Measurements from ENCODE around the gene CST7.

CST7 gene

GRCh38 chr20:24950836-24951525 lies 1.9 kb downstream of the CST7 start:
- no peak for DNase-seq (ENCODE audit: low read depth in 3 of 3)

DNA sequence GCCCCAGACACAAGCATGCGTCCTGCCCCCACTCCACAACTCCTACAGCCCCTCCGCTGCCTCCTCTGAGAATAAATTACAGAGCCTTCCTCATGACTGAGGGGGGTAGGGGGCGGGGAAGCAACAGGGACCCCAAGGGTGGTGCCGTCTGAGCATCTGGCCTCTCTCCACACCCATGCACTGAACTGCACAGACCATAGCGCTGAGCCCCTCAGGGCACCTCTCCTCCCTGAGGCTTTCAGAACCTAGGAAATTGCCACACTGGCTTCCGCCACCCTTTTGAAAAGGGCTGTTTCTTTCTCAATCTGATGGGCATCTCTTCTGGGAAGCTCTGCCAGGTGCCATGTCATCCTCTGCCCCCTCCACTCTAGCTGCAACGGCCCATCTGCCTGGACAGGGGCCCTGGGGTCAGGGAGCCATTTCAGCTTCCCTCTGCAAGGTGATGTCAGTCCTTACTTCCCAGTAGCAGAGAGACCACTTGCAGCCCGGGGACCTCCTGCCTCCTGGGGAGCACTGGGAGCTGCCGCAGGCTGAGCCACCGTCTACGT lies 2.5 kb downstream of the CST7 start:
- DNase-seq (ENCODE audit: low read depth in 3 of 3) = no peak

DNA sequence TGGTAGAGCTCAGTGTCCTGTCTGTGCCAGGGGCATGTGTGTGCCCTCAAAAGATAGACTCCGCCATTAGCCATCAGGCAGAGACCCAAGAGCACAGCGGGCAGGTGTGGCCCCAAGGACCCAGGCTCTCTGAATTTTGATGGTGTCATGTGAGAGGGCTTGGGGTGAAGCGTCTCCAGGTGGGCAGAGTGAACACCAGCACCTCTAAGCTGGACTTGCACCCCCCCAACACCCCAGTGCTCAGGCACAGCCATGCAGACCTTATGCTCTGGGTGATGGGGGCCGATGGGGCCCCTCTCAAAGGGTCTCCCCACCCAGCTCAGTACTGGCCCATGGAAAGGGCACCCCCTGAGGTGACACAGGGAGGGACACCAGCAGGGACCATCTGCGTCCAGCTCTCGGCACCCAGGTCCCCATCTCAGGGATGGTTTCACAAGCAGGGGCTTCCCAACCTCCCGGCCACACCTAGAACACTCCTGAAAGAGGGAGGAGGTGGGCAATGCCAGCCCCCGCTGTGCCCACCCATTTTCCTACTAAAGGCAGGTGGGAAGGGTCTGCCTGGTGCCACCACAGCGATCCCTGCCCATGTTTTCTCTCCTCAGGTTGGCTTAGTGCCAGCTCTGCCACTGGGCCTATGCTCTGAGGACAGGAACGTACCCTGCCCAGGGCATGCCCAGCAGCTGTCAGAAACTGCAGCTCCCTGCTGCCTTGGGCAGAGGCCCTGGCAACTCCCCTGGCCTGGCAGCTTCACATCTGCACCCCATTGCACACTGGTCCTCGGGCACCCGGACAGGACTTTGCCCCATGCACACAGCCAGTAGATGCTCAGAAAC lies 3.5 kb downstream of the CST7 start:
- DNase-seq (ENCODE audit: low read depth in 3 of 3) = no peak

GRCh38 chr20:24953209-24953575 lies 4.1 kb downstream of the CST7 start:
- no peak for DNase-seq (ENCODE audit: low read depth in 3 of 3)

DNA sequence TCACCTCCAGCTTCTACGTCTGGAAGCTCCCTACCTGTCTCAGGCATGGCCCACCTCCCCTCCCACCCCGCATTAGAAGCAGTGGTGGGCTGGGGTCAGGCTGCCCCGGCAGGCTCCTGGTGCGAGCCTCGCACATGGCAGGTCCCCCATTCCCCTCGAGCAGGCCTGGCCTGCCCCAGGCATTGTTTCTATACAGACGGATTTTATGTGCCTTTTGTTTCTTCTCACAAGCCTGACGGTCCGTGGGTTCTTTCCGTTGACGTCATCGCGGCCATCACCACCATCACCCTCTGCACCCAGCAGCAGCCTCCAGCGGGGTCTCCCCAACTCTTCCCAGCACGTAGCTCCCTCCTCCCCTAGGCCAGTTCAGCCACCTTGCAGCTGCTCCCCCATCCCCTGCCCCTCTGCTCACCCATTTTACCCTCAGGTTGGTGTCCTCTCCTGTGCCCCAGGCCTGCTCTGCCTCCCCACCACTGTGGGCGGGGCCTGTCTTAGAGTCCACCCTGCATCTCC lies 4.6 kb downstream of the CST7 start:
- no peak for DNase-seq (ENCODE audit: low read depth in 3 of 3)

DNA sequence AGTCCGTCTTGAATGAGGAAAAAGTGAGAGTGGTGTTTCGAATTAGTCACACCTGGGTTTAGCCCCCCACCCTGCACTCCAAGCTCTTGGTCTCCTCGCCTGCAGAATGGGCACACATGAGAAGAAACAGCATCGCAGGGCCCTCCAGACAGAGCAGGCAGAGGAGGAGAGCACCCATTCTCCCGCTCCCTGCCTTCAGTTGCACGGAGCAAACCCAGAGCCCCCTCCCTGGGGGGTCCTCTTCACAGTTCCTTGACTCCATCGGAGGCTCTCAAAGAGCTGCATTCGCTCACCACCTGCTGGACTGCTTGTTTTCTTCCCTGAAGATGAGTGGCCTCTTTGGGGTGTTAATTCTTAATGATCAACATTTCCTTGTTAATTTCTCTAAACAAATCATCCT lies 5.1 kb downstream of the CST7 start:
- DNase-seq (ENCODE audit: low read depth in 3 of 3) = no peak

DNA sequence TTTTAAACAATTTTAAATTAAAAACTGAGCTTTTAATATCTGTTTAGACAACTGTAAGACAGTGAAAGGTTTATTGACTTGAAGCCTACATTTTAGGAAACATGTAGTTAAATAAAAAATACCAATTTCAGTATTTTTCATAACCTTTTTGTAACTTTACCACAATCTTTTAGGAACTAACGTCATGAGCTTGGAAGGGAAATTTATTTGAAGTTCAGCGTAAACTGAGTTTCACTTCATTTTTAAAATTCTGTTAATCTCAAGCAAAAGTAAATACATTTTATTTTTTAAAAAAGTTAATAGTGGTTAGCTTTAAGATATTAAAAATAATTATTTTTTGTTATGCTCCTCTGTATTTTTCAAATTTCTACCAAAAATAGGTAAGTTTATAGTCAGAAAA lies 5.5 kb downstream of the CST7 start:
- no peak for DNase-seq (ENCODE audit: low read depth in 3 of 3)

DNA sequence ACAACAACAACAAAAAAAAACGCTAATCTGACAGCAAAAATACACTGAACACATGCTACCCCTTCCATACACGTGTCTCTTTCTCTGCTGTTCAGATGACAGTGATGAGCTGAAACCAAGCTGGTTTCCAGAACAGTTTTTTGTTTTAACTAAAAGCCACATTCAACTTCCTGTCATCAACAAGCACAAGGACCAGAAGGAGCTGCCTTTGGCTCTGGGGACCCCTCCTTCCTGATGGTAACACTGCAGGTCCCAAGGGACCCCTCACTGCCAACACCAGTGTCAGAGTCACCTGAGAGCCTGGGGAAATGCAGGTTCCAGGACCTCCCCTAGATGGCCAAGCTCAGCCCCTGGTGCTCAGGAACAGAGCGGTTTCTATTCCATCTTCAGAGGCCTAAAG lies 6.0 kb downstream of the CST7 start:
- no peak for DNase-seq (ENCODE audit: low read depth in 3 of 3)

- DNase-seq (ENCODE audit: low read depth in 3 of 3) = no peak
Observed at GRCh38 chr20:24956001-24956841, 7.2 kb downstream of the CST7 start.

GRCh38 chr20:24957326-24958016 lies 8.4 kb downstream of the CST7 start:
- no peak for DNase-seq (ENCODE audit: low read depth in 3 of 3)

- no peak for DNase-seq (ENCODE audit: low read depth in 3 of 3)
Observed at GRCh38 chr20:24958506-24959385, 9.7 kb downstream of the CST7 start.

DNA sequence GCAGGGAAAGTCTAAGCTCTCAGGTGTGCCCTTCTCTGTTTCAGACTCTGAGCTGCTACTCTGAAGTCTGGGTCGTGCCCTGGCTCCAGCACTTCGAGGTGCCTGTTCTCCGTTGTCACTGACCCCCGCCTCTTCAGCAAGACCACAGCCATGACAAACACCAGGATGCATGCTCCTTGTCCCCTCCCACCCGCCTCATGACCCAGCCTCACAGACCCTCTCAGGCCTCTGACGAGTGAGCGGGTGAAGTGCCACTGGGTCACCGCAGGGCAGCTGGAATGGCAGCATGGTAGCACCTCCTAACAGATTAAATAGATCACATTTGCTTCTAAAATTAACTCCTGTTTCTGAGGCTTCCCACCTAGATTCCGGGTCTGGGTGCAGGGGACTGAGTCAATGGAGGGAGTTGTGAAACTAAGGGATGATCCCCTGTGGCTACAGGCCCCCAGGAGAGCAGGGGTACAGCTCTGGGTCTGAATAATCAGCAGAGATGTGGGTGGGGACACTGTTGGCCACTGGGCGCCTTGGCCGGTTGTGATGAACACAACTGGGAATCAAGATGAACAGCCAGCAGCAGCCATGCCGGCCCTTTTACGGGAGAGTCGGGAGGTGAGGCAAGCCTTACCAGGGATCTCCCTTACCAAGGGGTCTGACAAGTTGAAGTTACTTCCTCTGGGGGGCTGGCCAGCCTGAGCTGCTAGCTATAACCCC lies 10.7 kb downstream of the CST7 start:
- DNase-seq (ENCODE audit: low read depth in 3 of 3) = no peak

DNA sequence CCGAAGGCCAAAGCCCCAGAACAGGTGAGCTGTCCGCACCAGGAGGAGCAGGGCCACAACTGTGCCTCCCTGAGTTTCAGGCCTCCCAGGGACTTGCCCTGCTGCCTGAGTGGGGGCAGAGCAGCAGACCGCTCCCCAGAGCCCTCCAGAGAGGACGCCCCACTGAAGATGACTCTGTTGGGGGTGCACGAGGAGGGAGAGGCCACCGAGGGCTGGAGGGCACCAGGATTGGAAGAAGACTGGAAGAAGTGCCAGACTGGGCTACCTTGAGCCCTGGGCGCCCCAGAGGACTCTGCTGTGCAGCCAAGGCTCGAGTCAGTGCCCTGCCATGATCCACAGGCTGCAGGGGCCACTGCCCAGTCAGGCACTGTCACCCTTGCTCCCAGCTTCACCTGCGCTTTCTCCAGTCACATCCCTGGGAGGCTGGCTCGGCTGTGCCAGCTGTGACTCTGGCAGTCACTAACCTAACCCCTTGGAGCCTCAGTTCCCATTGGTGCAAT lies 11.3 kb downstream of the CST7 start:
- DNase-seq (ENCODE audit: low read depth in 3 of 3) = no peak

GRCh38 chr20:24960861-24961260 lies 11.8 kb downstream of the CST7 start:
- no peak for DNase-seq (ENCODE audit: low read depth in 3 of 3)

- DNase-seq (ENCODE audit: low read depth in 3 of 3) = no peak
Observed at GRCh38 chr20:24961384-24962181, 12.5 kb downstream of the CST7 start.

- no peak for DNase-seq (ENCODE audit: low read depth in 3 of 3)
Observed at GRCh38 chr20:24962182-24962492, 13.1 kb downstream of the CST7 start.

GRCh38 chr20:24962510-24962909 lies 13.4 kb downstream of the CST7 start:
- no peak for DNase-seq (ENCODE audit: low read depth in 3 of 3)

GRCh38 chr20:24963672-24964505 lies 14.8 kb downstream of the CST7 start:
- no peak for DNase-seq (ENCODE audit: low read depth in 3 of 3)

All from stimulated activated CD4-positive, alpha-beta T cell treated with anti-CD3 and anti-CD28 coated beads, TNF-alpha, amount 100 ng/mL, for 48 hours (primary cell).